Neural crest cell (in vitro differentiated cells): ENCODE measurements around the gene ALK. TPM values are rescaled to one million over a fixed set of nuclear protein-coding genes. Genes with fewer than 3 reads are reported as not detected.

Experiments used
- DNase-seq: peaks from one replicate; pipeline ENCODE4 v3.0.0; 2021; ENCODE audit warnings: low read depth, mixed read lengths, low spot score
- H3K27ac Mint-ChIP-seq: one replicate; pipeline ENCODE4 v1.8.0; 2021; ENCODE audit warnings: mild to moderate bottlenecking, mixed read lengths; ENCODE audit not compliant: unreplicated experiment
- H3K27me3 Mint-ChIP-seq: 2 replicates; pipeline ENCODE4 v1.8.0; 2021; ENCODE audit warnings: low read depth, mild to moderate bottlenecking, mixed read lengths
- H3K36me3 Mint-ChIP-seq: 2 replicates; pipeline ENCODE4 v1.8.0; 2021; ENCODE audit warnings: low read depth, mild to moderate bottlenecking, mixed read lengths
- H3K4me1 Mint-ChIP-seq: 2 replicates; pipeline ENCODE4 v1.8.0; 2021; ENCODE audit warnings: mixed read lengths
- H3K4me3 Mint-ChIP-seq: one replicate; pipeline ENCODE4 v1.8.0; 2021; ENCODE audit warnings: mild to moderate bottlenecking, mixed read lengths
- H3K9me3 Mint-ChIP-seq: 2 replicates; pipeline ENCODE4 v1.8.0; 2021; ENCODE audit warnings: mixed read lengths
- CTCF ChIP-seq: fragments of 200-600 bp; sonication (generic); conservative IDR thresholded peaks from 2 replicates; pipeline ENCODE4 v1.5.0; 2021; ENCODE audit warnings: antibody characterized with exemption, mild to moderate bottlenecking
- total RNA-seq: library from RNA; stranded (reverse); gene quantifications from 2 replicates; pipeline ENCODE4 v1.2.1, GENCODE V29; 2021

ALK gene
- total RNA-seq, 1 donor from 2014 or later: 2.0 TPM

GRCh38 chr2:29802986-29803385, 118.4 kb downstream of the ALK start:
- no peak overlapping the region for H3K27ac Mint-ChIP-seq
- no peaks in the 10 kb centered on the region for H3K4me1 Mint-ChIP-seq
- H3K9me3 Mint-ChIP-seq: peaks cover 2% of the 10 kb centered on the region
- no peaks in the 10 kb centered on the region for H3K27me3 Mint-ChIP-seq
- TF ChIP-seq CTCF: no peak
- H3K4me3 Mint-ChIP-seq: no peak overlapping the region
- no peaks in the 10 kb centered on the region for H3K36me3 Mint-ChIP-seq
- DNase-seq: no peak

GRCh38 chr2:29799628-29800027, 121.8 kb downstream of the ALK start:
- no peak for TF ChIP-seq CTCF
- Mint-ChIP-seq H3K36me3 (no peaks in the 10 kb centered on the region), H3K27ac (no peak overlapping the region), H3K9me3 (no peaks in the 10 kb centered on the region), H3K27me3 (no peaks in the 10 kb centered on the region), H3K4me1 (no peaks in the 10 kb centered on the region), H3K4me3 (no peak overlapping the region)
- no peak for DNase-seq

GRCh38 chr2:29797916-29798315, 123.5 kb downstream of the ALK start:
- no peak for DNase-seq
- H3K9me3 Mint-ChIP-seq: peaks cover 4% of the 10 kb centered on the region
- no peak overlapping the region for H3K27ac Mint-ChIP-seq
- no peaks in the 10 kb centered on the region for H3K36me3 Mint-ChIP-seq
- no peak overlapping the region for H3K4me3 Mint-ChIP-seq
- H3K4me1 Mint-ChIP-seq: no peaks in the 10 kb centered on the region
- TF ChIP-seq CTCF: no peak
- H3K27me3 Mint-ChIP-seq: no peaks in the 10 kb centered on the region

GRCh38 chr2:29796446-29796845, 124.9 kb downstream of the ALK start:
- Mint-ChIP-seq H3K4me1 (no peaks in the 10 kb centered on the region), H3K36me3 (no peaks in the 10 kb centered on the region), H3K9me3 (peaks cover 7% of the 10 kb centered on the region), H3K27me3 (no peaks in the 10 kb centered on the region), H3K4me3 (no peak overlapping the region), H3K27ac (no peak overlapping the region)
- no peak for DNase-seq
- no peak for TF ChIP-seq CTCF

- TF ChIP-seq CTCF: no peak
- H3K27me3 Mint-ChIP-seq: no peaks in the 10 kb centered on the region
- H3K9me3 Mint-ChIP-seq: peaks cover 7% of the 10 kb centered on the region
- H3K4me1 Mint-ChIP-seq: peaks cover 8% of the 10 kb centered on the region
- H3K27ac Mint-ChIP-seq: peak overlapping the region; percentile 32
- no peaks in the 10 kb centered on the region for H3K36me3 Mint-ChIP-seq
- no peak for DNase-seq
- no peak overlapping the region for H3K4me3 Mint-ChIP-seq
Observed at GRCh38 chr2:29789911-29790485, 131.4 kb downstream of the ALK start.
